Right atrium auricular region (tissue), 2 donors: ENCODE measurements around the gene JMJD1C. TPM values are rescaled to one million over a fixed set of nuclear protein-coding genes. Genes with fewer than 3 reads are reported as not detected.
"Not testable (repeated sequence)": the region's sequence is repeated elsewhere in the genome, so short reads cannot be mapped to it uniquely, and the experiment has no call there.

ENCODE experiments used
- DNase-seq: peaks from one replicate; pipeline ENCODE4 v3.0.0-alpha.2; 2019; ENCODE audit warnings: low spot score
- H3K27ac ChIP-seq, 2 donors: fragments of 200-600 bp; sonication (generic); 1 replicate in 1 of 2; 2 replicates in 1 of 2; pipeline ENCODE4 v1.5.1; 2016 to 2019
- H3K27me3 ChIP-seq, 2 donors: fragments of 200-600 bp; sonication (generic); one replicate each; pipeline versions ENCODE4 v1.5.1 to v1.6.0; 2017 to 2019
- H3K36me3 ChIP-seq: fragments of 200-600 bp; sonication (generic); one replicate; pipeline ENCODE4 v1.5.1; 2016
- H3K4me1 ChIP-seq, 2 donors: fragments of 200-600 bp; sonication (generic); one replicate each; pipeline versions ENCODE4 v1.5.1 to v1.6.0; 2017 to 2019
- H3K4me3 ChIP-seq, 2 donors: fragments of 200-600 bp; sonication (generic); 1 replicate in 1 of 2; 2 replicates in 1 of 2; pipeline ENCODE4 v1.5.1; 2017 to 2019; ENCODE audit warnings: mild to moderate bottlenecking in 1 of 2, moderate library complexity in 1 of 2
- H3K9me3 ChIP-seq, 2 donors: fragments of 200-600 bp; sonication (generic); one replicate each; pipeline ENCODE4 v1.5.1; 2019
- total RNA-seq, 2 donors: library from RNA; depleted of rRNA; stranded (reverse); fragments of >200 nt; gene quantifications; one replicate each; pipeline ENCODE4 v1.1.0, GENCODE V29; 2016
- TF ChIP-seq, protein P1 (sequence below), 2 donors: fragments of 200-600 bp; sonication (generic); IDR thresholded peaks; one replicate each; pipeline ENCODE4 v1.5.1; 2019; ENCODE audit warnings: antibody characterized with exemption in 2 of 2

The JMJD1C gene
- total RNA-seq, 2 donors from 2014 or later = 45.5 to 57.6 TPM

- Histone ChIP-seq H3K9me3 (no peaks in the 10 kb centered on the region), H3K4me1 (peaks cover 0 to 13% of the 10 kb centered on the region in 2 donors), H3K27ac (no peak overlapping the region), H3K4me3 (no peak overlapping the region), H3K27me3 (no peaks in the 10 kb centered on the region), H3K36me3 (peaks cover 25% of the 10 kb centered on the region)
- TF ChIP-seq, protein P1, sequence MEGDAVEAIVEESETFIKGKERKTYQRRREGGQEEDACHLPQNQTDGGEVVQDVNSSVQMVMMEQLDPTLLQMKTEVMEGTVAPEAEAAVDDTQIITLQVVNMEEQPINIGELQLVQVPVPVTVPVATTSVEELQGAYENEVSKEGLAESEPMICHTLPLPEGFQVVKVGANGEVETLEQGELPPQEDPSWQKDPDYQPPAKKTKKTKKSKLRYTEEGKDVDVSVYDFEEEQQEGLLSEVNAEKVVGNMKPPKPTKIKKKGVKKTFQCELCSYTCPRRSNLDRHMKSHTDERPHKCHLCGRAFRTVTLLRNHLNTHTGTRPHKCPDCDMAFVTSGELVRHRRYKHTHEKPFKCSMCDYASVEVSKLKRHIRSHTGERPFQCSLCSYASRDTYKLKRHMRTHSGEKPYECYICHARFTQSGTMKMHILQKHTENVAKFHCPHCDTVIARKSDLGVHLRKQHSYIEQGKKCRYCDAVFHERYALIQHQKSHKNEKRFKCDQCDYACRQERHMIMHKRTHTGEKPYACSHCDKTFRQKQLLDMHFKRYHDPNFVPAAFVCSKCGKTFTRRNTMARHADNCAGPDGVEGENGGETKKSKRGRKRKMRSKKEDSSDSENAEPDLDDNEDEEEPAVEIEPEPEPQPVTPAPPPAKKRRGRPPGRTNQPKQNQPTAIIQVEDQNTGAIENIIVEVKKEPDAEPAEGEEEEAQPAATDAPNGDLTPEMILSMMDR (IDR thresholded peaks at IDR 0.05) = no peak
- no peak for DNase-seq
Measured at GRCh38 chr10:63154546-63155387, 311.0 kb downstream of the JMJD1C start.

DNA sequence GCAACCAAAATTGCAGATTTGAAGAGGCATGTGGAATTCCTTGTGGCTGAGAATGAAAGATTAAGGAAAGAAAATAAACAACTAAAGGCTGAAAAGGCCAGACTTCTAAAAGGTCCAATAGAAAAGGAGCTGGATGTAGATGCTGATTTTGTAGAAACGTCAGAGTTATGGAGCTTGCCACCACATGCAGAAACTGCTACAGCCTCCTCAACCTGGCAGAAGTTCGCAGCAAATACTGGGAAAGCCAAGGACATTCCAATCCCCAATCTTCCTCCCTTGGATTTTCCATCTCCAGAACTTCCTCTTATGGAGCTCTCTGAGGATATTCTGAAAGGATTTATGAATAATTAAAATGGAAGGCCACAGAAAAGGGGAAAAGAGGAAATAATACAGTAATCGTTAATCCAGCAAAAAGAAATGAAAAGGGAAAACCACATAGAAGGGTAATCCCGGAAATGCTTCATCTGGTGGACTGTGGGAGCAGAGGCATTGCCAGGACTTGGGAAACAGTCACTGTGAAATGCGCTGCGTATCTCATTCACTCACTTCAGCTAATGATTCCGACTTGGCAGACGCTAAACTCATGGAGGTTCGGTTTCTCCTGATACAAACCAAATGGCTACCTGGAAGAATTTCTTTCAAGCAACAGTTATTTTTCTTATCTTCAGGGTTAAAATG lies 311.8 kb downstream of the JMJD1C start:
- H3K27ac ChIP-seq = peak overlapping the region in 1 of 2 donors; percentile 18
- H3K4me1 ChIP-seq = peaks cover 0 to 13% of the 10 kb centered on the region in 2 donors
- not testable (repeated sequence) for H3K9me3 ChIP-seq, H3K4me3 ChIP-seq, DNase-seq, H3K27me3 ChIP-seq
- H3K36me3 ChIP-seq = peaks cover 25% of the 10 kb centered on the region

DNA sequence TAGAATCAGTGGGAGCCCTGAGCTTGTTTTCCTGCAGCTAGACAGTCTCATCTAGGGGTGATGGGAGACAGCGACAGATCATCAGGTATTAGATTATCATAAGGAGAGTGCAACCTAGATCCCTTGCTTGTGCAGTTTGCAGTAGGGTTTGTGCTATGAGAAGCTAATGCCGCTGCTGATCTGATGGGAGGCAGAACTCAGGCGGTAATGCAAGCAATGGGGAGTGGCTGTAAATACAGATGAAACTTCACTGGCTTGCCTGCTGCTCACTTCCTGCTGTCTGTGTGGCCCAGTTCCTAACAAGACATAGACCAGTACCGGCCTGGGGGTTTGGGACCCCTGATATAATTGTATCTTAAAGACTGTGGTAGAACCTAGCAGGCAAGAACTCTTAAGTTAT lies 315.0 kb downstream of the JMJD1C start:
- Histone ChIP-seq H3K4me1 (peaks cover 0 to 11% of the 10 kb centered on the region in 2 donors), H3K36me3 (peaks cover 25% of the 10 kb centered on the region), H3K27ac (no peak overlapping the region), H3K9me3 (no peaks in the 10 kb centered on the region), H3K27me3 (no peaks in the 10 kb centered on the region), H3K4me3 (no peak overlapping the region)
- DNase-seq = no peak
- TF ChIP-seq, protein P1 (IDR thresholded peaks at IDR 0.05) = no peak

DNA sequence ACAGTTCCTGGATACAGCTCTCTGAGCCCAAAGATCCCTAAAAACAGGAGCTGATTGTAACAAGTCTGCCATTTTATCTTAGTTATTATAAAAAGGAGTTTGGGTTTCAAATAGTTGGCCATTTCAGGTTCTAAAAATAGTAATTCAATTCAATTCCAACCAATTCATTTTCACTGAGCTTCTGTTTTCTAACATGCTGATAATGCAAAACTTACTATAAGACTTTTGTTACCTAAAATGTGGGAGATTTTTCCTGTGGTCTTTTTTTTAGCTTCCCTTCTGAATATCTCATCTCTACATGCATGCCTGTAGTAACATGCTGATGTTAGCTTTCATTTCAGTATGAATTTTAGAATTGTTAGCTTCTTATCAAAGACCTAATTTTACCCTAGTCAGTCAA lies 319.3 kb downstream of the JMJD1C start:
- Histone ChIP-seq H3K4me3 (no peak overlapping the region), H3K4me1 (peaks cover 0 to 18% of the 10 kb centered on the region in 2 donors), H3K9me3 (no peaks in the 10 kb centered on the region), H3K27me3 (no peaks in the 10 kb centered on the region), H3K36me3 (peaks cover 9% of the 10 kb centered on the region), H3K27ac (no peak overlapping the region)
- TF ChIP-seq, protein P1 (IDR thresholded peaks at IDR 0.05) = no peak
- DNase-seq = no peak

DNA sequence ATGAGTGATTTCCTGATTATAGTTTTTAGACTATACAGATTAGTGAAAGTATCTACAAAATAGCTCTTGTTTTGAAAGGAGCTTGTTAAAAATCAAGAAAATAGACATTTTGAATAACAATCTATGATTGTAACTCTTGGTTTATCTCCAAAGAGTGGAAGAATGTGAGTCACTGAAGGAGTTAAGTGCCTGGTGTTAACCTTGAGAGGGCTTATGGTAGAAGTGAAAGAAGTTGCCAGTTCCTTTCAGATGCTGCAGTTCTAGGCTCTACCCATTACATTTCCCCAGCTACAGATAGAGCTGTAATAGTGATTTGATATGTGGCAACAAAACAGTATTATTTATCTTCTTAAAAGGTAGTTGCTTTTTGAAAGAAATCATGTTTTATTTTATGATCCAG lies 320.0 kb downstream of the JMJD1C start:
- H3K27ac ChIP-seq = no peak overlapping the region
- H3K9me3 ChIP-seq = no peaks in the 10 kb centered on the region
- H3K27me3 ChIP-seq = no peaks in the 10 kb centered on the region
- peaks cover 0 to 20% of the 10 kb centered on the region in 2 donors for H3K4me1 ChIP-seq
- no peak for DNase-seq
- peaks cover 5% of the 10 kb centered on the region for H3K36me3 ChIP-seq
- no peak overlapping the region for H3K4me3 ChIP-seq
- TF ChIP-seq, protein P1 (IDR thresholded peaks at IDR 0.05) = no peak

DNA sequence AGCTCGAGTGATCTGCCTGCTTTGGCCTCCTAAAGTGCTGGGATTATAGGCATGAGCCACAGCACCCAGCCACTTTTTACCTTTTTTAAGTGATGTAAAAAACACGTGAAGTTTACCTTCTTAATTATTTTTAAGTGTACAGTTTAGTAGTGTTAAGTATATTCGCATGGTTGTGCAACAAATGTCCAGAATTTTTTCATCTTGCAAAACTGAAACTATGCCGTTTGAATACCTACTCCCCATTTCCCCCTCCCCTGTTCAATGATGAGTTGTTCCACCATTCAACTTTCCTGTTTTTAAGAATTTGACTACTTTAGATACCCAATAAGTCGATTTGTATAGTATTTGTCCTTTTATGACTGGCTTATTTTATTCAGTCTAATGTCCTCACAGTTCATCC lies 321.8 kb downstream of the JMJD1C start:
- H3K27ac ChIP-seq = no peak overlapping the region
- H3K4me3 ChIP-seq = no peak overlapping the region
- H3K36me3 ChIP-seq = no peaks in the 10 kb centered on the region
- H3K9me3 ChIP-seq = no peaks in the 10 kb centered on the region
- H3K4me1 ChIP-seq = peaks cover 0 to 20% of the 10 kb centered on the region in 2 donors
- TF ChIP-seq, protein P1 (IDR thresholded peaks at IDR 0.05) = no peak
- no peak for DNase-seq
- H3K27me3 ChIP-seq = no peaks in the 10 kb centered on the region
